Natural killer cell (primary cell): ENCODE data around the gene LYVE1. TPM values are rescaled to one million over a fixed set of nuclear protein-coding genes. Genes with fewer than 3 reads are reported as not detected.

ENCODE experiments used
- ATAC-seq, 3 donors: fragments of 150-1000 bp in 2 of 3; fragments of 200-7000 bp in 1 of 3; cut with Tn5 transposase; 1 replicate in 1 of 3; 2 replicates in 2 of 3; pipeline ENCODE4 v1.10.0; 2021; ENCODE audit warnings: mild to moderate bottlenecking in 2 of 3, moderate library complexity in 2 of 3
- DNase-seq, 2 donors: peaks; one replicate each; pipeline versions ENCODE4 v3.0.0 to v3.0.0-alpha.2; 2013 to 2021; ENCODE audit warnings: mixed read lengths in 1 of 2
- H3K27ac ChIP-seq: one replicate; pipeline ENCODE4 v1.5.1; 2013; ENCODE audit warnings: mild to moderate bottlenecking, low read length
- H3K27me3 ChIP-seq: one replicate; pipeline ENCODE4 v1.6.1; 2013; ENCODE audit warnings: low read length; ENCODE audit not compliant: control insufficient read depth, insufficient read depth
- H3K36me3 ChIP-seq: one replicate; pipeline ENCODE4 v1.6.1; 2013; ENCODE audit warnings: low read length; ENCODE audit not compliant: control insufficient read depth, insufficient read depth
- H3K4me1 ChIP-seq: one replicate; pipeline ENCODE4 v1.6.1; 2013; ENCODE audit warnings: low read length; ENCODE audit not compliant: control insufficient read depth, insufficient read depth
- H3K4me3 ChIP-seq: one replicate; pipeline ENCODE4 v1.5.1; 2013; ENCODE audit warnings: low read length
- H3K9me3 ChIP-seq: one replicate; pipeline ENCODE4 v1.6.1; 2013; ENCODE audit warnings: low read length; ENCODE audit not compliant: control insufficient read depth, insufficient read depth
- H3K27ac Mint-ChIP-seq, 2 donors: one replicate each; pipeline ENCODE4 v1.8.0; 2022; ENCODE audit warnings: mild to moderate bottlenecking in 2 of 2, mixed read lengths in 2 of 2, moderate library complexity in 1 of 2
- H3K27me3 Mint-ChIP-seq, 2 donors: one replicate each; pipeline ENCODE4 v1.8.0; 2022; ENCODE audit warnings: low read depth in 2 of 2, mixed read lengths in 2 of 2
- H3K36me3 Mint-ChIP-seq: one replicate; pipeline ENCODE4 v1.8.0; 2022; ENCODE audit warnings: mixed read lengths
- H3K4me1 Mint-ChIP-seq, 2 donors: one replicate each; pipeline ENCODE4 v1.8.0; 2022; ENCODE audit warnings: mixed read lengths in 2 of 2
- H3K4me3 Mint-ChIP-seq: one replicate; pipeline ENCODE4 v1.8.0; 2022; ENCODE audit warnings: mild to moderate bottlenecking, moderate library complexity, mixed read lengths
- H3K9me3 Mint-ChIP-seq, 2 donors: one replicate each; pipeline ENCODE4 v1.8.0; 2022; ENCODE audit warnings: mixed read lengths in 2 of 2
- CTCF ChIP-seq: fragments of 200-600 bp; IDR thresholded peaks from one replicate; pipeline ENCODE4 v1.8.0; 2022; ENCODE audit warnings: antibody characterized with exemption
- WGBS: methylation state at CpG from one replicate; pipeline ENCODE4 v1.1.7; 2013; ENCODE audit warnings: missing lambda C conversion rate; ENCODE audit not compliant: insufficient coverage; 5-methylcytosine and 5-hydroxymethylcytosine counted together
- intact Hi-C: fragments of 100-400 bp; cut with micrococcal nuclease; formaldehyde crosslinking; loops from one replicate; pipeline ENCODE4 v1.14.2; 2022
- total RNA-seq, 4 donors: library from RNA; stranded (reverse); fragments of 120-200 nt in 1 of 4; gene quantifications; one replicate each; pipeline versions ENCODE4 v1.2.3 to v1.2.4, GENCODE V29; 2013 to 2022

Gene LYVE1
- total RNA-seq, 3 donors from 2014 or later (not counting 1 experiment from before 2014, with no cell fraction given): not detected

- DNase-seq: no peak
- Mint-ChIP-seq H3K36me3 (no peaks in the 10 kb centered on the region), H3K27ac (no peak overlapping the region), H3K27me3 (peaks cover 9 to 15% of the 10 kb centered on the region in 2 donors), H3K4me3 (no peak overlapping the region), H3K9me3 (no peaks in the 10 kb centered on the region), H3K4me1 (no peaks in the 10 kb centered on the region)
- no peak for TF ChIP-seq CTCF
- H3K4me3 ChIP-seq: no peak overlapping the region
- H3K27ac ChIP-seq: no peak overlapping the region
- intact Hi-C loops: no loop called here
- no peaks in the 10 kb centered on the region for H3K4me1 ChIP-seq
- ATAC-seq: no peak
- H3K36me3 ChIP-seq: no peaks in the 10 kb centered on the region
- H3K27me3 ChIP-seq: no peaks in the 10 kb centered on the region
- H3K9me3 ChIP-seq: no peaks in the 10 kb centered on the region
Observed at GRCh38 chr11:10573028-10573427, 4.6 kb upstream of the LYVE1 start.

- ATAC-seq (no peak), DNase-seq (no peak)
- H3K27ac ChIP-seq: no peak overlapping the region
- no peak for TF ChIP-seq CTCF
- Mint-ChIP-seq H3K36me3 (no peaks in the 10 kb centered on the region), H3K4me3 (no peak overlapping the region), H3K9me3 (no peaks in the 10 kb centered on the region), H3K27me3 (peaks cover 9 to 15% of the 10 kb centered on the region in 2 donors), H3K4me1 (no peaks in the 10 kb centered on the region), H3K27ac (no peak overlapping the region)
- intact Hi-C loops: no loop called here
- WGBS: 90% methylated on average over 2 of the region's 2 CpGs
- H3K4me1 ChIP-seq: no peaks in the 10 kb centered on the region
- H3K36me3 ChIP-seq: no peaks in the 10 kb centered on the region
- no peaks in the 10 kb centered on the region for H3K9me3 ChIP-seq
- no peak overlapping the region for H3K4me3 ChIP-seq
- no peaks in the 10 kb centered on the region for H3K27me3 ChIP-seq
Observed at GRCh38 chr11:10572533-10572932, 4.1 kb upstream of the LYVE1 start.

- no peaks in the 10 kb centered on the region for H3K4me1 Mint-ChIP-seq
- TF ChIP-seq CTCF: no peak
- Histone ChIP-seq H3K27me3 (no peaks in the 10 kb centered on the region), H3K36me3 (no peaks in the 10 kb centered on the region), H3K4me3 (no peak overlapping the region), H3K4me1 (no peaks in the 10 kb centered on the region), H3K9me3 (no peaks in the 10 kb centered on the region), H3K27ac (no peak overlapping the region)
- H3K27me3 Mint-ChIP-seq: peaks cover 6 to 16% of the 10 kb centered on the region in 2 donors
- no peak for ATAC-seq
- intact Hi-C loops: no loop called here
- no peaks in the 10 kb centered on the region for H3K36me3 Mint-ChIP-seq
- 100% methylated on average over 2 of the region's 2 CpGs for WGBS
- H3K27ac Mint-ChIP-seq: no peak overlapping the region
- H3K9me3 Mint-ChIP-seq: no peaks in the 10 kb centered on the region
- no peak overlapping the region for H3K4me3 Mint-ChIP-seq
- no peak for DNase-seq
Observed at GRCh38 chr11:10567446-10567845, 1.0 kb downstream of the LYVE1 start.

GRCh38 chr11:10566257-10566957 is 2.1 kb downstream of the LYVE1 start:
- no peak overlapping the region for H3K27ac Mint-ChIP-seq

More at GRCh38 chr11:10566257-10566957, 2.1 kb downstream of the LYVE1 start:
- H3K36me3 ChIP-seq: no peaks in the 10 kb centered on the region
- intact Hi-C loops: no loop called here
- ATAC-seq (no peak), DNase-seq (no peak)
- H3K9me3 ChIP-seq: no peaks in the 10 kb centered on the region
- no peak for TF ChIP-seq CTCF
- H3K27me3 ChIP-seq: no peaks in the 10 kb centered on the region
- no peaks in the 10 kb centered on the region for H3K4me1 Mint-ChIP-seq
- no peaks in the 10 kb centered on the region for H3K36me3 Mint-ChIP-seq
- H3K27ac ChIP-seq: no peak overlapping the region
- no peaks in the 10 kb centered on the region for H3K9me3 Mint-ChIP-seq
- no peak overlapping the region for H3K4me3 ChIP-seq
- WGBS: 71% methylated on average over 3 of the region's 6 CpGs
- H3K4me1 ChIP-seq: no peaks in the 10 kb centered on the region
- peaks cover 1 to 9% of the 10 kb centered on the region in 2 donors for H3K27me3 Mint-ChIP-seq
- H3K4me3 Mint-ChIP-seq: no peak overlapping the region
